Thyroid gland (tissue), 4 donors: ENCODE data around the gene CAPN5. TPM values are rescaled to one million over a fixed set of nuclear protein-coding genes. Genes with fewer than 3 reads are reported as not detected.

Experiments
- DNase-seq, 2 donors: peaks; one replicate each; pipeline ENCODE4 v3.0.0-alpha.2; 2019
- H3K27ac ChIP-seq, 3 donors: fragments of 200-600 bp; sonication (generic); 1 replicate in 2 of 3; 2 replicates in 1 of 3; pipeline ENCODE4 v1.5.1; 2016 to 2019; ENCODE audit warnings: mild to moderate bottlenecking in 1 of 3, moderate library complexity in 1 of 3
- H3K27me3 ChIP-seq: fragments of 200-600 bp; sonication (generic); one replicate; pipeline ENCODE4 v1.5.1; 2019
- H3K36me3 ChIP-seq, 2 donors: fragments of 200-600 bp; sonication (generic); one replicate each; pipeline ENCODE4 v1.5.1; 2016 to 2019
- H3K4me1 ChIP-seq, 2 donors: fragments of 200-600 bp; sonication (generic); one replicate each; pipeline ENCODE4 v1.5.1; 2017 to 2019
- H3K4me3 ChIP-seq, 3 donors: fragments of 200-600 bp; sonication (generic); replicated peaks in 1 of 3; 1 replicate in 2 of 3; 2 replicates in 1 of 3; pipeline ENCODE4 v1.5.1; 2016; ENCODE audit warnings: mild to moderate bottlenecking in 1 of 3
- H3K9me3 ChIP-seq: fragments of 200-600 bp; sonication (generic); one replicate; pipeline ENCODE4 v1.5.1; 2017
- CTCF ChIP-seq, 6 experiments: fragments of 200-600 bp in 3 of 6; fragments of 450-650 bp in 3 of 6; sonication (generic) in 3 of 6; IDR thresholded peaks; one replicate each; pipeline ENCODE4 v1.5.1; 2016 to 2019; ENCODE audit warnings: antibody characterized with exemption in 6 of 6, mild to moderate bottlenecking in 2 of 6, inconsistent platforms in 1 of 6, moderate library complexity in 1 of 6
- POLR2A ChIP-seq, 2 donors: fragments of 450-650 bp; IDR thresholded peaks; one replicate each; pipeline ENCODE4 v1.6.1; 2017; ENCODE audit warnings: antibody characterized with exemption in 2 of 2, mild to moderate bottlenecking in 2 of 2, moderate library complexity in 1 of 2
- WGBS, 2 donors: methylation state at CpG; one replicate each; pipeline ENCODE4 v1.1.5; 2017; 5-methylcytosine and 5-hydroxymethylcytosine counted together
- intact Hi-C: fragments of 100-400 bp; cut with DNase I; formaldehyde crosslinking; loops from one replicate; pipeline ENCODE4 v1.15.1; 2023
- total RNA-seq, 4 donors: library from RNA; depleted of rRNA; stranded (reverse); fragments of >200 nt; gene quantifications; one replicate each; pipeline ENCODE4 v1.2.3, GENCODE V29; 2016

CAPN5 gene
- total RNA-seq, 4 donors from 2014 or later: 3.0 to 5.6 (median 4.1) TPM

- Histone ChIP-seq H3K27me3 (no peaks in the 10 kb centered on the region), H3K27ac (peak overlapping the region in 2 of 3 donors; percentile 33 to 47), H3K9me3 (no peaks in the 10 kb centered on the region), H3K4me1 (peaks cover 5 to 10% of the 10 kb centered on the region in 2 donors), H3K36me3 (no peaks in the 10 kb centered on the region), H3K4me3 (no peak overlapping the region)
- intact Hi-C loops: no loop called here
- no peak for TF ChIP-seq CTCF (IDR thresholded peaks at IDR 0.05)
- no peak for TF ChIP-seq POLR2A (IDR thresholded peaks at IDR 0.05)
- no peak for DNase-seq
- 75 to 86% methylated on average over 9 to 11 of the region's 11 CpGs for WGBS, 2 donors
These were observed 15.4 kb downstream of the CAPN5 start for GRCh38 chr11:77081976-77082836.

GRCh38 chr11:77082838-77083565, 16.2 kb downstream of the CAPN5 start:
- no peaks in the 10 kb centered on the region for H3K36me3 ChIP-seq
- H3K27me3 ChIP-seq: no peaks in the 10 kb centered on the region
- H3K9me3 ChIP-seq: no peaks in the 10 kb centered on the region
- no peak for TF ChIP-seq CTCF (IDR thresholded peaks at IDR 0.05)
- intact Hi-C loops: no loop called here
- peaks cover 5 to 10% of the 10 kb centered on the region in 2 donors for H3K4me1 ChIP-seq
- peak in 1 of 2 donors; percentile 13 for DNase-seq
- whole genome bisulfite sequencing, 2 donors: 80 to 83% methylated on average over 15 of the region's 15 CpGs
- H3K27ac ChIP-seq: peak overlapping the region in 2 of 3 donors; percentile 33 to 47
- H3K4me3 ChIP-seq: no peak overlapping the region

GRCh38 chr11:77083566-77084245, 16.9 kb downstream of the CAPN5 start:
- Histone ChIP-seq H3K36me3 (no peaks in the 10 kb centered on the region), H3K27me3 (no peaks in the 10 kb centered on the region), H3K4me3 (no peak overlapping the region), H3K4me1 (peaks cover 5 to 10% of the 10 kb centered on the region in 2 donors), H3K27ac (no peak overlapping the region), H3K9me3 (no peaks in the 10 kb centered on the region)
- DNase-seq: no peak
- 91 to 92% methylated on average over 8 to 9 of the region's 12 CpGs for WGBS, 2 donors
- intact Hi-C loops: no loop called here
- TF ChIP-seq POLR2A (IDR thresholded peaks at IDR 0.05): no peak
- no peak for TF ChIP-seq CTCF (IDR thresholded peaks at IDR 0.05)

- no peaks in the 10 kb centered on the region for H3K36me3 ChIP-seq
- no peak overlapping the region for H3K27ac ChIP-seq
- intact Hi-C loops: no loop called here
- H3K4me3 ChIP-seq: no peak overlapping the region
- peaks cover 5 to 10% of the 10 kb centered on the region in 2 donors for H3K4me1 ChIP-seq
- no peak for TF ChIP-seq CTCF (IDR thresholded peaks at IDR 0.05)
- TF ChIP-seq POLR2A (IDR thresholded peaks at IDR 0.05): no peak
- DNase-seq: no peak
- H3K9me3 ChIP-seq: no peaks in the 10 kb centered on the region
- WGBS, 2 donors: 90 to 92% methylated on average over 15 to 20 of the region's 25 CpGs
- no peaks in the 10 kb centered on the region for H3K27me3 ChIP-seq
These were observed 17.9 kb downstream of the CAPN5 start for GRCh38 chr11:77084581-77085191.
